Esophagus squamous epithelium (tissue), 5 donors: ENCODE measurements around the gene UTP25. TPM values are rescaled to one million over a fixed set of nuclear protein-coding genes. Genes with fewer than 3 reads are reported as not detected.

ENCODE experiments used
- DNase-seq: peaks from one replicate; lab custom pipeline; 2025; lab: John Stamatoyannopoulos, UW
- H3K27ac ChIP-seq, 4 donors: fragments of 200-600 bp; sonication (generic); one replicate each; pipeline ENCODE4 v1.5.1; 2016 to 2019; ENCODE audit warnings: mild to moderate bottlenecking in 1 of 4
- H3K27me3 ChIP-seq, 4 donors: fragments of 200-600 bp; sonication (generic); 1 replicate in 3 of 4; 2 replicates in 1 of 4; pipeline versions ENCODE4 v1.5.1 to v1.6.0; 2017 to 2021; ENCODE audit warnings: antibody characterized with exemption in 1 of 4
- H3K36me3 ChIP-seq, 3 donors: fragments of 200-600 bp; sonication (generic); one replicate each; pipeline ENCODE4 v1.5.1; 2016 to 2019
- H3K4me1 ChIP-seq, 3 donors: fragments of 200-600 bp; sonication (generic); one replicate each; pipeline ENCODE4 v1.5.1; 2017 to 2019
- H3K4me3 ChIP-seq, 4 donors: fragments of 200-600 bp; sonication (generic); 1 replicate in 3 of 4; 2 replicates in 1 of 4; pipeline ENCODE4 v1.5.1; 2016 to 2019; ENCODE audit warnings: mild to moderate bottlenecking in 2 of 4, moderate library complexity in 1 of 4
- H3K9me3 ChIP-seq, 3 donors: fragments of 200-600 bp; sonication (generic); one replicate each; pipeline ENCODE4 v1.5.1; 2016 to 2019
- POLR2A ChIP-seq, 4 donors: fragments of 450-650 bp; IDR thresholded peaks; one replicate each; pipeline ENCODE4 v1.6.1; 2017; ENCODE audit warnings: antibody characterized with exemption in 4 of 4, mild to moderate bottlenecking in 4 of 4, moderate library complexity in 3 of 4
- WGBS, 2 donors: methylation state at CpG; one replicate each; pipeline ENCODE4 v1.1.5; 2018; 5-methylcytosine and 5-hydroxymethylcytosine counted together
- intact Hi-C: fragments of 100-400 bp; cut with DNase I; formaldehyde crosslinking; loops from one replicate; pipeline ENCODE4 v1.15.0; 2022
- total RNA-seq, 4 donors: library from RNA; depleted of rRNA; stranded (reverse); fragments of >200 nt; gene quantifications; one replicate each; pipeline ENCODE4 v1.1.0, GENCODE V29; 2016
- TF ChIP-seq, protein P1 (sequence below), 6 experiments: fragments of 450-650 bp in 4 of 6; fragments of 200-600 bp in 2 of 6; sonication (generic) in 2 of 6; IDR thresholded peaks; one replicate each; pipeline ENCODE4 v1.5.1; 2016 to 2019; ENCODE audit warnings: antibody characterized with exemption in 6 of 6, mild to moderate bottlenecking in 4 of 6, moderate library complexity in 4 of 6
- donor health status: DM: yes; HTN: yes; CAD: no.

UTP25 gene
- total RNA-seq, 4 donors from 2014 or later, result 3.9 to 13.5 (median 7.8) TPM

DNA sequence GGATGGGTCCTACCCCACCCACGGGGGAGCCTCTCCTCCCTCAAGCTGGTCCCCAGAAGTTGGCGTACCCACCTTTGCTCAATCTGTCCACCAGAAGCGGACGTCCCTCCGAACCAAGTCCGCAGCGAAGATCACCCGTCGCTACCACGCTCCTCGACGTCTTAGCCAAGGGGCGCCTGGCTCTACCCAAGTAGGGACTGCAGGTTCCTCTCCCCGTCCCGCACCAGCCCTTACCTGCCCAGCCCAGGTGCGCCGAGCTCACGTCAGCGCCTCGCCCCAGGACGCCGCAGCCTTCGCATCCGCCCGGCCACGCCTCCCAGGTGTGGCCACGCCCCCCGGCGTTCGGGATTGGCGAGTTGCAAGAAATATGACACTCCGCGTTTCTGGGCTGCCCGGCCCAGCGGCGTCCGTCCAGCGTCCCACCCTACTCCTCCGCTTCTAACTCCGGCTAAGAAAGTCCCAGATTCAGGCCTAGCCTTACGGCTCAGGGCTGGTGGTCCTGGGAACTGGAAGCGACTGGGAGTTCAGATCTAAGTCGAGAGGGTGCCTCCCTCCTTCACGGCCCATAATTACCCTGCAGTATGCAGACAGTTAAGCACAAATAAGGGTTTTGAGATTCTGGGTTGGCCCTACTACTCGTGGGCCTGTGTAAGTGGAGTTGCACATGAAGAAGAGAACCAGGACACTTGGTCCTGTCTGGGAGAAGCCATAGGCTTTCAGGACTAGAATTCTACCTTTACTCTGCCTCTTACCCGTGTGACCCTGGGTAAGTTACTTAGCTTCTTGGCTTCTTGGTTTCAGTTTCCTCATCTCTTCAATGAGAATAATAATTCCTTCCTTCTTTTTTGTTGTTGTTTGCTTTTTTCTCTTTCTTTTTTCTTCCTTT lies 21.7 kb upstream of the UTP25 start, which contains the start of gene IRF6:
Gene IRF6, minus strand, starts transcription at position 268 of the 886 bp plus-strand sequence. CDS start 4,729 bp downstream, outside the sequence.
- Histone ChIP-seq H3K36me3 (peaks cover 0 to 8% (median 0%) of the 10 kb centered on the region in 3 donors), H3K4me3 (peak within 1 kb of the TSS; percentile 60 to 79 (median 74)), H3K27me3 (peaks cover 0 to 12% (median 0%) of the 10 kb centered on the region in 4 donors), H3K9me3 (no peaks in the 10 kb centered on the region), H3K27ac (peak within 1 kb of the TSS; percentile 89 to 98 (median 97)), H3K4me1 (peaks cover 6 to 82% (median 15%) of the 10 kb centered on the region in 3 donors)
- intact Hi-C loops, result no loop called here
- peak; percentile 41 for DNase-seq
- WGBS, 2 donors, result 10 to 13% methylated on average over 13 to 22 of the region's 46 CpGs
- TF ChIP-seq, protein P1, sequence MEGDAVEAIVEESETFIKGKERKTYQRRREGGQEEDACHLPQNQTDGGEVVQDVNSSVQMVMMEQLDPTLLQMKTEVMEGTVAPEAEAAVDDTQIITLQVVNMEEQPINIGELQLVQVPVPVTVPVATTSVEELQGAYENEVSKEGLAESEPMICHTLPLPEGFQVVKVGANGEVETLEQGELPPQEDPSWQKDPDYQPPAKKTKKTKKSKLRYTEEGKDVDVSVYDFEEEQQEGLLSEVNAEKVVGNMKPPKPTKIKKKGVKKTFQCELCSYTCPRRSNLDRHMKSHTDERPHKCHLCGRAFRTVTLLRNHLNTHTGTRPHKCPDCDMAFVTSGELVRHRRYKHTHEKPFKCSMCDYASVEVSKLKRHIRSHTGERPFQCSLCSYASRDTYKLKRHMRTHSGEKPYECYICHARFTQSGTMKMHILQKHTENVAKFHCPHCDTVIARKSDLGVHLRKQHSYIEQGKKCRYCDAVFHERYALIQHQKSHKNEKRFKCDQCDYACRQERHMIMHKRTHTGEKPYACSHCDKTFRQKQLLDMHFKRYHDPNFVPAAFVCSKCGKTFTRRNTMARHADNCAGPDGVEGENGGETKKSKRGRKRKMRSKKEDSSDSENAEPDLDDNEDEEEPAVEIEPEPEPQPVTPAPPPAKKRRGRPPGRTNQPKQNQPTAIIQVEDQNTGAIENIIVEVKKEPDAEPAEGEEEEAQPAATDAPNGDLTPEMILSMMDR (IDR thresholded peaks at IDR 0.05), result peak in 1 of 6 experiments; percentile 3
- peak in 3 of 4 donors; percentile 94 to 99 (median 96) for TF ChIP-seq POLR2A (IDR thresholded peaks at IDR 0.05)

DNA sequence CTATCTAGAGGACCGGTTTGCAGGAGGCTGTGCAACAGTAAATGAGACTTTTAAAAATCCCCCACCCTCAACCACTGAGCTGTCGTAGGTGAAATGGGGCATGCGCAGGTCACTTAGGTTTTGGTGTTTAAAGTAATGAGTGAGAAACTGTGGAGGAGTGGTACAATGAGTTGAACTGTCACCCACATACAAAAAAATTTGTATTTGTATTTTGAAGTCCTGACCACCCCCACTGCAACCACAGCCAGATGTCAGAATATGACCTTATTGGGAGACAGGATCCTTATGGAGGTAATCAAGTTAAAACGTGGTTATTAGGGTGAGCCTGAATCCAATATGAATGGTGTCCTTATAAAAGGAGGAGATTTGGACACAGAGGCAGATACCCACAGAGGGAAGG lies 20.3 kb upstream of the UTP25 start:
- 53 to 82% methylated on average over 4 of the region's 4 CpGs for WGBS, 2 donors
- TF ChIP-seq POLR2A (IDR thresholded peaks at IDR 0.05), result no peak
- TF ChIP-seq, protein P1 (IDR thresholded peaks at IDR 0.05), result no peak
- H3K4me1 ChIP-seq, result peaks cover 6 to 68% (median 15%) of the 10 kb centered on the region in 3 donors
- intact Hi-C loops, result no loop called here
- no peak overlapping the region for H3K4me3 ChIP-seq
- no peak for DNase-seq
- peaks cover 0 to 12% (median 0%) of the 10 kb centered on the region in 4 donors for H3K27me3 ChIP-seq
- no peaks in the 10 kb centered on the region for H3K9me3 ChIP-seq
- H3K36me3 ChIP-seq, result no peaks in the 10 kb centered on the region
- peak overlapping the region in 3 of 4 donors; percentile 14 to 98 (median 98) for H3K27ac ChIP-seq

DNA sequence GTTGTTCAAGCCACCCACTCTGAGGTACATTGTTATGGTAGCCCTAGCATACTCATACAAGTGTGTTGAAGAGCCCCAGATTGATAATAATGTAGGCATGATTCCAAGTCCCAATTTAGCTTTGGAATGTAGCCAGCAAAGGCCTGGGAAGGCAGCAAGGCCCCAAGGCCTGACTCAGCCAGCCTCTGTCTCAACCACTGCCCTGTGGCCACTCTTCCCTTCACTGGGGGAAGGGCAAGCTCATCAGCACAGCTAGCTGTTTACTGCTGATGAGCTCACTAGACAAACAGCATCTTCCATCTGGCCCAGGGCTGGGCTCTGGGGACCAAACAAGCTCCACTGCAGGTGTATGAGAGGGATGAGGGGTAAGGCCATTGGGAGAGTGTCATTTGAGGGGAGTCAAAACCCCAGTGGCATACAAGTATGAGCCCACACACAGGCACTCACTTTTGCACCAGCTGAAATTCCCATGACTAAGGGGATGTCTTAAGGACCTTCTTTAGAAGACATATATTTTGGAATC lies 19.7 kb upstream of the UTP25 start:
- H3K9me3 ChIP-seq, result no peaks in the 10 kb centered on the region
- peaks cover 6 to 62% (median 15%) of the 10 kb centered on the region in 3 donors for H3K4me1 ChIP-seq
- H3K27me3 ChIP-seq, result peaks cover 0 to 12% (median 0%) of the 10 kb centered on the region in 4 donors
- peak overlapping the region in 3 of 4 donors; percentile 14 to 98 (median 18) for H3K27ac ChIP-seq
- no peak overlapping the region for H3K4me3 ChIP-seq
- DNase-seq, result no peak
- intact Hi-C loops, result no loop called here
- no peaks in the 10 kb centered on the region for H3K36me3 ChIP-seq
- TF ChIP-seq, protein P1 (IDR thresholded peaks at IDR 0.05), result no peak
- TF ChIP-seq POLR2A (IDR thresholded peaks at IDR 0.05), result no peak

DNA sequence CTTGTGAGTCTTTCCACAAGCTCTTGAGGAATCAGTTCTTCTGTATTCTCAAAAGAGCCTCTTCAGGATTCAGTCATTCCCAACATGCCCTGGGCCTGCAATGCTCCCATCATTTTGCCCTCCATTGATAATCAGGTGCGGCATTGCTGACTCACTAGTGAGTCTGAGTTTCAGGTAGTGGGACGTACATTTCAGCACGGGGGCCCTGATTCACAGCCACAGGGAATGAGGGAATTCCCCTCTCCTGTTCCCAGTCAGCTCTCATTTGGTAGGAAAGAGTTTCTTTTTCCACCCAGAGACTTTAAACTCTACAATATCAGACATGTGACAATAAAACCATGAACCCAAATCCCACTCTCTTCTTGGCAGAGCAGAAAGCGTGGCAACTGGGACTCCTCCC lies 18.2 kb upstream of the UTP25 start:
- no peak for DNase-seq
- Histone ChIP-seq H3K36me3 (no peaks in the 10 kb centered on the region), H3K4me1 (peaks cover 0 to 52% (median 15%) of the 10 kb centered on the region in 3 donors), H3K4me3 (no peak overlapping the region), H3K27me3 (peaks cover 0 to 12% (median 0%) of the 10 kb centered on the region in 4 donors), H3K27ac (peak overlapping the region in 2 of 4 donors; percentile 38 to 55), H3K9me3 (no peaks in the 10 kb centered on the region)
- no peak for TF ChIP-seq POLR2A (IDR thresholded peaks at IDR 0.05)
- TF ChIP-seq, protein P1 (IDR thresholded peaks at IDR 0.05), result no peak
- intact Hi-C loops, result no loop called here
- 35 to 66% methylated on average over 4 of the region's 4 CpGs for WGBS, 2 donors

DNA sequence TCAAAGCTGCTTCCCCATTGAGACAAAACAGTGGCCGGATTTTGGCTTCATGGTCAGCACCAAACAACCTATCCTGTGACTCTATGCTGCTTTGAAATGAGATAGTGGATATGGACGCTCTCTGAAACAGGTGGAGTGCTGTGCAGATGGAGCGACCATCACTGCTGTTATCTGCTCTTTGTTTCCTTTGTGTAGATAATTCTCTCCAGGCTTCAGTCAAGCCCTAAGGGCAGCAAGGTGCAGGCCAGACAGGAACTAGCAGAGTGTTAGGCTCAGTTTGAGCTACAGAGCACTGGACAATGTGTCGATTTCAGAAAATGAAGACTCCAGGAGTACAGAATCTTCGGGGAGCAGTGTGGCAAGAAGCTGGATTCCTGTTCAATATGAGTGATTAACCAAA lies 17.0 kb upstream of the UTP25 start:
- 89 to 91% methylated on average over 5 of the region's 5 CpGs for WGBS, 2 donors
- Histone ChIP-seq H3K9me3 (no peaks in the 10 kb centered on the region), H3K36me3 (no peaks in the 10 kb centered on the region), H3K4me3 (no peak overlapping the region), H3K27me3 (peaks cover 0 to 5% (median 0%) of the 10 kb centered on the region in 4 donors), H3K27ac (no peak overlapping the region), H3K4me1 (peaks cover 0 to 58% (median 25%) of the 10 kb centered on the region in 3 donors)
- DNase-seq, result no peak
- TF ChIP-seq POLR2A (IDR thresholded peaks at IDR 0.05), result no peak
- TF ChIP-seq, protein P1 (IDR thresholded peaks at IDR 0.05), result no peak
- intact Hi-C loops, result no loop called here
